K562 (cell line): ENCODE measurements around the gene U2SURP. TPM values are rescaled to one million over a fixed set of nuclear protein-coding genes. Genes with fewer than 3 reads are reported as not detected.

Source experiments
- ATAC-seq: fragments of 200-7000 bp; cut with Tn5 transposase; 3 replicates; pipeline ENCODE4 v1.9.1; 2020; ENCODE audit warnings: moderate library complexity
- BruUV-seq: library from RNA; stranded (reverse); fragments of 400-500 nt; replicated peaks from 2 replicates; lab custom pipeline; 2021; lab: Mats Ljungman, UMichigan
- CTCF ChIA-PET: fragments of 300-600 bp; formaldehyde crosslinking; extraction: SDS; loops from one replicate; lab custom pipeline; 2021; ENCODE audit warnings: low intra/inter-chr PET ratio; lab: Yijun Ruan, JAX
- POLR2A ChIA-PET: fragments of 300-600, 350-650 bp; sonication (Branson Sonifier 250); formaldehyde crosslinking; extraction: SDS; loops from one replicate; lab custom pipeline; 2021; ENCODE audit warnings: antibody characterized with exemption, inconsistent platforms; lab: Yijun Ruan, JAX
- DNase-seq, 4 experiments: peaks; one replicate each; pipeline versions ENCODE4 v3.0.0 to v3.0.0-alpha.2; 2011 to 2018; ENCODE audit warnings: low spot score in 3 of 4, mixed read lengths in 3 of 4; ENCODE audit errors: extremely low read depth in 1 of 4
- FAIRE-seq: peaks from 2 replicates; lab custom pipeline; 2011; peaks lifted over from hg19 to GRCh38; lab: Jason Lieb, UNC
- H2AFZ ChIP-seq: 2 replicates; pipeline ENCODE4 v1.6.0; 2011; ENCODE audit warnings: low read depth, low read length, control low read depth, inconsistent platforms
- H3K27ac ChIP-seq: fragments of 200-600 bp; 3 replicates; pipeline ENCODE4 v1.8.0; 2011; ENCODE audit warnings: low read depth, mild to moderate bottlenecking, control low read depth, inconsistent platforms, low read length, moderate library complexity, mixed read lengths; ENCODE audit errors: extremely low read depth
- H3K27me3 ChIP-seq, 2 experiments: fragments of 300-600 bp in 1 of 2; 2 replicates in 1 of 2; 3 replicates in 1 of 2; pipeline versions ENCODE4 v1.6.0 to v1.8.0; 2011; ENCODE audit warnings: inconsistent platforms in 2 of 2, low read length in 2 of 2, mild to moderate bottlenecking in 1 of 2, mixed read lengths in 1 of 2, moderate library complexity in 1 of 2; ENCODE audit not compliant: control insufficient read depth in 2 of 2, insufficient read depth in 2 of 2
- H3K36me3 ChIP-seq: fragments of 300-600 bp; 3 replicates; pipeline ENCODE4 v1.8.0; 2011; ENCODE audit warnings: mild to moderate bottlenecking, low read length, inconsistent platforms; ENCODE audit not compliant: control insufficient read depth, insufficient read depth
- H3K4me1 ChIP-seq, 2 experiments: fragments of 200-600 bp in 1 of 2; replicated peaks in 1 of 2; 2 replicates in 1 of 2; 3 replicates in 1 of 2; pipeline versions ENCODE4 v1.5.1 to v1.8.0; 2011; ENCODE audit warnings: inconsistent platforms in 2 of 2, low read length in 2 of 2, mild to moderate bottlenecking in 1 of 2, mixed read lengths in 1 of 2, moderate library complexity in 1 of 2; ENCODE audit not compliant: control insufficient read depth in 2 of 2, insufficient read depth in 2 of 2
- H3K4me2 ChIP-seq: 2 replicates; pipeline ENCODE4 v1.6.1; 2011; ENCODE audit warnings: low read length, control low read depth, inconsistent platforms, mixed read lengths; ENCODE audit not compliant: insufficient read depth
- H3K4me3 ChIP-seq: fragments of 200-600 bp; sonication (generic), shearing (Covaris generic); 2 replicates; pipeline ENCODE4 v1.5.1; 2016; ENCODE audit warnings: control low read depth, inconsistent platforms
- H3K79me2 ChIP-seq: fragments of 200-600 bp; 3 replicates; pipeline ENCODE4 v1.8.0; 2011; ENCODE audit warnings: low read length, inconsistent platforms; ENCODE audit not compliant: control insufficient read depth, insufficient read depth
- H3K9ac ChIP-seq, 2 experiments: 2 replicates each; pipeline versions ENCODE4 v1.6.0 to v1.6.1; 2011; ENCODE audit warnings: low read depth in 2 of 2, low read length in 2 of 2, control low read depth in 1 of 2, inconsistent platforms in 1 of 2, mild to moderate bottlenecking in 1 of 2, mixed read lengths in 1 of 2; ENCODE audit not compliant: insufficient read depth in 1 of 2
- H3K9me1 ChIP-seq: one replicate; pipeline ENCODE4 v1.6.0; 2011; ENCODE audit warnings: inconsistent platforms, mild to moderate bottlenecking, low read length, moderate library complexity; ENCODE audit not compliant: control insufficient read depth, insufficient read depth
- H3K9me3 ChIP-seq: replicated peaks from 2 replicates; pipeline ENCODE4 v1.5.1; 2011; ENCODE audit warnings: low read depth, low read length, inconsistent platforms; ENCODE audit not compliant: control insufficient read depth, insufficient read depth
- H4K20me1 ChIP-seq: replicated peaks from 2 replicates; pipeline ENCODE4 v1.6.1; 2011; ENCODE audit warnings: low read length, inconsistent platforms, mixed read lengths; ENCODE audit not compliant: control insufficient read depth, insufficient read depth
- CEBPB ChIP-seq: fragments of 450-650 bp; IDR thresholded peaks from 2 replicates; pipeline ENCODE4 v1.6.1; 2016; ENCODE audit warnings: missing genetic modification characterization, missing compliant biosample characterization
- CEBPG ChIP-seq, 3 experiments: fragments of 200-800 bp in 1 of 3; sonication (Bioruptor generic) in 1 of 3; sonication (generic) in 1 of 3; formaldehyde crosslinking in 1 of 3; IDR thresholded peaks in 2 of 3; conservative IDR thresholded peaks in 1 of 3; 2 replicates each; pipeline versions ENCODE4 v1.6.1 to v1.8.0; 2016 to 2022; ENCODE audit warnings: missing compliant biosample characterization in 2 of 3, missing genetic modification characterization in 2 of 3, mild to moderate bottlenecking in 1 of 3, missing genetic modification reagents in 1 of 3
- NR2C1 ChIP-seq, 2 experiments: fragments of 450-650 bp; IDR thresholded peaks; 2 replicates each; pipeline ENCODE4 v1.6.1; 2017; ENCODE audit warnings: mild to moderate bottlenecking in 2 of 2, antibody characterized with exemption in 1 of 2, inconsistent platforms in 1 of 2, missing compliant biosample characterization in 1 of 2, missing genetic modification characterization in 1 of 2
- NR2C2 ChIP-seq, 2 experiments: fragments of 200-800 bp in 1 of 2; sonication (Bioruptor generic) in 1 of 2; sonication (generic) in 1 of 2; formaldehyde crosslinking in 1 of 2; IDR thresholded peaks; 2 replicates each; pipeline versions ENCODE4 v1.6.1 to v1.8.0; 2016 to 2022; ENCODE audit warnings: mild to moderate bottlenecking in 1 of 2, missing compliant biosample characterization in 1 of 2, missing genetic modification characterization in 1 of 2, missing genetic modification reagents in 1 of 2
- SP2 ChIP-seq: IDR thresholded peaks from 2 replicates; pipeline ENCODE4 v1.6.1; 2011; ENCODE audit warnings: mild to moderate bottlenecking, low read depth, low read length, moderate library complexity; ENCODE audit not compliant: poor library complexity, severe bottlenecking; ENCODE audit errors: extremely low read depth
- TEAD4 ChIP-seq, 2 experiments: sonication (generic) in 1 of 2; formaldehyde crosslinking in 1 of 2; IDR thresholded peaks; 2 replicates each; pipeline versions ENCODE4 v1.6.1 to v1.8.0; 2012 to 2022; ENCODE audit warnings: borderline replicate concordance in 1 of 2, inconsistent platforms in 1 of 2, low read length in 1 of 2, mild to moderate bottlenecking in 1 of 2, missing genetic modification reagents in 1 of 2
- ZFX ChIP-seq: sonication (generic); formaldehyde crosslinking; IDR thresholded peaks from 2 replicates; pipeline ENCODE4 v1.8.0; 2022; ENCODE audit warnings: mild to moderate bottlenecking, missing genetic modification reagents, moderate library complexity
- ZNF644 ChIP-seq: fragments of 200-800 bp; sonication (Bioruptor generic); IDR thresholded peaks from 2 replicates; pipeline ENCODE4 v1.6.1; 2016; ENCODE audit warnings: low read depth, missing genetic modification characterization, missing compliant biosample characterization
- WGBS: fragments of 100-300 bp; shearing (Covaris generic); methylation state at CpG from one replicate; pipeline ENCODE4 v1.1.6; 2016; ENCODE audit warnings: low coverage, mixed read lengths; ENCODE audit not compliant: insufficient coverage; ENCODE audit errors: missing lambda C conversion rate; 5-methylcytosine and 5-hydroxymethylcytosine counted together
- in situ Hi-C: fragments of 300-500 bp; cut with MboI; formaldehyde crosslinking; loops from 4 replicates; pipeline ENCODE4 v1.15.0; 2018; ENCODE audit warnings: inconsistent platforms, mixed read lengths
- intact Hi-C: fragments of 100-400 bp; cut with micrococcal nuclease; formaldehyde crosslinking; loops from 2 replicates; pipeline ENCODE4 v1.14.2; 2022
- polyA plus RNA-seq, 8 experiments: library from polyadenylated mRNA; depleted of rRNA in 4 of 8; stranded (reverse) in 5 of 8; unstranded in 3 of 8; fragments of >200 nt; fragmentation: Nextera tagmentation in 2 of 8; fragmentation: Illumina TruSeq in 1 of 8; extraction: Ambion mirVana in 2 of 8; extraction: Trizol in 1 of 8; gene quantifications; 2 replicates each; pipeline versions ENCODE4 v1.2.1 to v1.2.3, GENCODE V29; 2011 to 2014; ENCODE audit warnings: inconsistent platforms in 1 of 8, missing spikeins in 1 of 8
- total RNA-seq, 7 experiments: library from RNA; depleted of rRNA in 6 of 7; stranded (reverse); fragments of >200 nt in 6 of 7; fragmentation: Illumina TruSeq in 2 of 7; extraction: Trizol in 2 of 7; gene quantifications; 2 replicates each; pipeline versions ENCODE4 v1.2.1 to v1.2.3, GENCODE V29; 2011 to 2021; ENCODE audit warnings: low replicate concordance in 1 of 7

The U2SURP gene
- total and polyA plus RNA-seq, 9 of the 15 experiments (the other 6 are each of a cell fraction or from before 2014, with no cell fraction given), result 128 to 322 (median 191) TPM

DNA sequence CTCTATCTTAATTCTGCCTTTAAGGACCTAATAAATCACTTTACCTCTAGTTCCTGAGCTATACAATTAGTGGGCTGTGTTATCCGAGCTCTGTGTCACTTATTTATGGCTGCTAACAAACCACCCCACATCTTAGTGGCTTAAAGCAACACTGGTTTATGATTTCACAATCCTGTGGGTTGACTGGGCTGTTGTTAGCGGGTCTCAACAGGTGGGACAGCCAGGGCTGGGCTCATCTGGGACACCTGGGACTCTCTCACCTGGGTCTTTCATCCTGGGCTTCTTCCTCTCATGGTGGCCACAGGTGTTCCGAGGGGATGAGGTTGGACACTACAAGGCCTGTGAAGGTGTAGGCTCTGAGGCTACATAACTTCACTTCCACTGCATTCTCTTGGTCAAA lies 82.4 kb downstream of the U2SURP start:
- ChIA-PET CTCF (no interaction called here), POLR2A (interaction anchor here (0.9 kb wide), 1 partner anchor 9 kb away, joined by 3 read pairs; no protein-coding TSS in a partner anchor)
- no peaks in the 10 kb centered on the region for H3K27me3 ChIP-seq
- H3K36me3 ChIP-seq, result no peaks in the 10 kb centered on the region
- H3K79me2 ChIP-seq, result no peaks in the 10 kb centered on the region
- no peak overlapping the region for H3K4me2 ChIP-seq
- 0 out of 4 replicates have a peak overlapping the region, but pooled peaks of 1 of the 2 experiments have one; percentile 21 for H3K9ac ChIP-seq
- WGBS, result 73% methylated on average over 3 of the region's 3 CpGs
- H3K9me1 ChIP-seq, result no peaks in the 10 kb centered on the region
- DNase-seq (no peak), ATAC-seq (no peak), FAIRE-seq (no peak)
- BruUV-seq, result no TSS peak
- H3K9me3 ChIP-seq, result no peaks in the 10 kb centered on the region
- peak overlapping the region; percentile 53; the same call in 1 of the 2 replicates for H2AFZ ChIP-seq
- TF ChIP-seq ZNF644 (tag), result no peak
- no peak for TF ChIP-seq NR2C1 (IDR thresholded peaks at IDR 0.05)
- peak; percentile 14; the same call in 1 of the 2 replicates for TF ChIP-seq NR2C1 (tag; IDR thresholded peaks at IDR 0.05)
- no peak for TF ChIP-seq NR2C2 (CRISPR knock-in tag; IDR thresholded peaks at IDR 0.05)
- TF ChIP-seq NR2C2 (tag; IDR thresholded peaks at IDR 0.05), result no peak
- peak; percentile 44; the same call in 1 of the 2 replicates for TF ChIP-seq CEBPG (CRISPR knock-in tag; IDR thresholded peaks at IDR 0.05)
- peak; percentile 23 to 63; a peak in 2 of 4 replicates for TF ChIP-seq CEBPG (tag; conservative IDR thresholded peaks at IDR 0.05 in 1 of 2, IDR thresholded peaks at IDR 0.05 in 1 of 2)
- no peak for TF ChIP-seq SP2
- no peak; the same call in 1 of the 2 replicates for TF ChIP-seq ZFX
- 0 out of 2 replicates have a peak, but pooled peaks have one; percentile 7 for TF ChIP-seq TEAD4 (IDR thresholded peaks at IDR 0.05; ENCODE audit: low read length)
- TF ChIP-seq TEAD4 (CRISPR knock-in tag; IDR thresholded peaks at IDR 0.05; ENCODE audit: borderline replicate concordance), result no peak
- TF ChIP-seq CEBPB, result peak; percentile 83
- no peaks in the 10 kb centered on the region for H4K20me1 ChIP-seq
- intact Hi-C loops (loop anchor here (2.0 kb wide), 1 partner anchor 35 kb away; the partner anchor contains the start of gene CHST2), in situ Hi-C loops (no loop called here)
- peaks cover 28 to 41% of the 10 kb centered on the region in 2 experiments; a peak in 4 of 5 replicates for H3K4me1 ChIP-seq
- H3K27ac ChIP-seq, result peak overlapping the region; percentile 68; the same call in 2 of the 3 replicates
- H3K4me3 ChIP-seq, result no peak overlapping the region
